Immature natural killer cell (primary cell): Measurements from ENCODE around the gene KIF12. TPM values are rescaled to one million over a fixed set of nuclear protein-coding genes. Genes with fewer than 3 reads are reported as not detected.

ENCODE experiments used
- DNase-seq, 3 donors: peaks; one replicate each; pipeline ENCODE4 v3.0.0; 2022; ENCODE audit warnings: mixed read lengths in 1 of 3
- H3K27ac Mint-ChIP-seq, 6 donors: one replicate each; pipeline ENCODE4 v1.8.0; 2020; ENCODE audit warnings: mixed read lengths in 6 of 6, mild to moderate bottlenecking in 5 of 6, inconsistent platforms in 4 of 6, moderate library complexity in 3 of 6
- H3K27me3 Mint-ChIP-seq, 3 donors: one replicate each; pipeline ENCODE4 v1.8.0; 2020 to 2021; ENCODE audit warnings: low read depth in 3 of 3, mild to moderate bottlenecking in 3 of 3, mixed read lengths in 3 of 3, moderate library complexity in 3 of 3, inconsistent platforms in 1 of 3
- H3K36me3 Mint-ChIP-seq, 3 donors: one replicate each; pipeline ENCODE4 v1.8.0; 2020; ENCODE audit warnings: mixed read lengths in 3 of 3, inconsistent platforms in 2 of 3, mild to moderate bottlenecking in 2 of 3
- H3K4me1 Mint-ChIP-seq, 2 donors: one replicate each; pipeline ENCODE4 v1.8.0; 2020; ENCODE audit warnings: inconsistent platforms in 2 of 2, mild to moderate bottlenecking in 2 of 2, mixed read lengths in 2 of 2, moderate library complexity in 1 of 2
- H3K4me3 Mint-ChIP-seq, 5 donors: one replicate each; pipeline ENCODE4 v1.8.0; 2020; ENCODE audit warnings: mild to moderate bottlenecking in 5 of 5, mixed read lengths in 5 of 5, inconsistent platforms in 3 of 5, moderate library complexity in 3 of 5
- H3K9me3 Mint-ChIP-seq, 6 donors: one replicate each; pipeline ENCODE4 v1.8.0; 2020; ENCODE audit warnings: mild to moderate bottlenecking in 6 of 6, mixed read lengths in 6 of 6, inconsistent platforms in 4 of 6, moderate library complexity in 3 of 6
- polyA plus RNA-seq, 3 donors: library from polyadenylated mRNA; unstranded; fragments of 300-500 nt; fragmentation: Illumina TruSeq; gene quantifications; one replicate each; pipeline ENCODE4 v1.2.3, GENCODE V29; 2021

The KIF12 gene
- polyA plus RNA-seq, 3 donors from 2014 or later: not detected

DNA sequence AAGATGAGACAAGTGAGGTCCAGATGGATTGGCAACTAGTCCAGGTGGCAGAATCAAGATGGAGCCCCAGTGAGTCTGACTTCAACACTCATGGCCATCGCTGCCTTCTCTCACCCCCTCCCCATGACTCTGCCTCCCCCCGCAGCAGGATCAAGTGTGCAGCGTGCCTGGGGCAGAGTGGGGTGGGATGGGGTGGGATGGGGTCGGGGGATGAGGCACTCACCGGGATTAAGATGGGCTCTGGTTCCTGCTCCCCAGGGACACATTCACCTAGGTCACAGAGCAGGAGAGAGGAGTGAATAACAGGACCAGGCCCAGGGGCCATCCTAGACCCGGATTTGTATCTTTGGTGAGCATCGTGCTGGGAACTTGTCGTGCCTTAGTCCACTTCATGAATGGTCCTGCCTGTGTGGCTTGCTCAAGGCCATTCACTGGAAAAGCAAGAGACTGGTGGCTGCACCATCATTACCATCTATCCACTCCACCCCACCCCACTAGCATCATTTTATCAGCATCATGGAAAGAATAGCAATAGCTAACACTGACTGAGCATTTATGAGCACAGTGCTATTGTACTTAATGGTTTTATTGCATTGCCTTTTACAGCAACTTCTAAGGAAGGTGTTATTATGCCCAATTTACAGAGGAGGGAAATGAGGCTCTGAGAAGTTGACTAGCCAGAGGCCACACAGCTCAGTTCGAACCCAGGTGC, 29.5 kb downstream of the KIF12 start:
- Mint-ChIP-seq H3K4me3 (no peak overlapping the region), H3K27me3 (peaks cover 2 to 12% (median 3%) of the 10 kb centered on the region in 3 donors), H3K36me3 (no peaks in the 10 kb centered on the region), H3K27ac (no peak overlapping the region), H3K9me3 (no peaks in the 10 kb centered on the region), H3K4me1 (no peaks in the 10 kb centered on the region)
- DNase-seq: no peak

DNA sequence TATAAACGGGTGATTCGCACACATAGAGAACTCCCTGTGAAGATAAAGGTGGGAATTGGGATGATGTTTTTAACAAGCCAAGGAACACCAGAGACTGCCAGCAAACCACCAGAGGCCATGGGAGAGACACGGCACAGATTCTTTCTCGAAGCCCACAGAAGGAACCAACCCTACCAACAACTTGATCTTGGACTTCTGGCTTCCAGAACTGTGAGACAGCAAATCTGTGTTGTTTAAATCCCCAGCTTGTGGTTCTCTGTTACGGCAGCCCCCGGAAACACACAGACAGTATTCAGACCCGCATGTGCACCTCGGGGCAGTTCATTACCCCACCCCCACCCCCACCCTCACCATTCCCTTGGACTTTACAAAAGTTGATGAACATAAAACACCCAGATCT, 33.8 kb downstream of the KIF12 start:
- no peaks in the 10 kb centered on the region for H3K36me3 Mint-ChIP-seq
- H3K27ac Mint-ChIP-seq: no peak overlapping the region
- no peaks in the 10 kb centered on the region for H3K4me1 Mint-ChIP-seq
- H3K9me3 Mint-ChIP-seq: no peaks in the 10 kb centered on the region
- H3K4me3 Mint-ChIP-seq: no peak overlapping the region
- DNase-seq: no peak
- peaks cover 2 to 27% (median 5%) of the 10 kb centered on the region in 3 donors for H3K27me3 Mint-ChIP-seq

DNA sequence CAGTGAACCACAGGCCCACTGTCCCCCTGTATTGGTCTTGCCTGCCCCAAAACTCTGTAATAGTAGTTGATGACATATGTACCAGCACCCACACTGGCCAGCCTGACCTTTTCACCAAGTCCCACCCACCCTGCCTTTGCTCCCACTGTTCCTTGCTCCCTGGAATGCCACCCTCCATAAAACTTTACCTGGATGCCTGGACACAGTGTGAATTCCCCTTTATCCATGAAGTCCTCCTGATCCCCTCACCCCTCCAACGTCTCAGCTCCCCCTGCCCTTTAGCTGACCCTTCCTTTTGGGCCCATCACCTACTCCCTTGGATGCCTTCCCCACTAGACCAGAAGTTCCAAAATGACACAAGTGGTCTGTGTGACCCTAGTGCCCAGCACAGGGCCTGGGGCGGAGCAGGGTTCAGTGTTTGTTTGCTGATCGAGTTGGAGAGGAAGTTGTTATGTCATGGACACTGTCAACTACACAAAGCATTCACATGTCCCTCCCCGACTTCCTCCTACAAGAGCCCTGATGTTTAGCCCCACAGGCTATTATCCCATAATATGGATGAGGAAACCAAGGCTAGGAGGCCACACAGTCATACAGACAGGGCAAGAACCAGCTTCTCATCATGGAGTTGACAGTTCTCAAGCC, 37.1 kb downstream of the KIF12 start:
- H3K4me1 Mint-ChIP-seq: no peaks in the 10 kb centered on the region
- no peak for DNase-seq
- no peaks in the 10 kb centered on the region for H3K9me3 Mint-ChIP-seq
- peaks cover 0 to 3% (median 0%) of the 10 kb centered on the region in 3 donors for H3K36me3 Mint-ChIP-seq
- no peak overlapping the region for H3K4me3 Mint-ChIP-seq
- no peak overlapping the region for H3K27ac Mint-ChIP-seq
- peaks cover 3 to 23% (median 5%) of the 10 kb centered on the region in 3 donors for H3K27me3 Mint-ChIP-seq

DNA sequence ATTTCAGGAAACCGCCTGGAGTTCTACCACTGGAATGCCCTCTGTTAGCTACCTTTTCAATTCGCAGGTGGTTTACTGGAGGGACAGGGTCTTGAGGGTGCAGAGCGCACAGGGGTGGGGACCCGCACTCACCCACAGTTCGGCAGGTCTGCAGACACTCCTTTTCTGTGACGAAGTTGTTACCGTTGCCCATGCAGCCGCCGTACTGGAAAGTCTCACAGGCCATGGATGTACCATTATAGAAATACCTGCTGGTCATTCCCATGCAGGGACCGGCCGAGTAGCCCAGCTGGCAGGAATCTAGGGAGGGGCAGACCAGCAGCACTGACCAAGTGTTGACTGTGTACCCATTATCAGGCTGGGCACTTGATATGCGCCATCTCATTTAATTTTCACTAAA, 37.8 kb downstream of the KIF12 start:
- Mint-ChIP-seq H3K27me3 (peaks cover 3 to 22% (median 5%) of the 10 kb centered on the region in 3 donors), H3K36me3 (peaks cover 0 to 4% (median 2%) of the 10 kb centered on the region in 3 donors), H3K27ac (no peak overlapping the region), H3K4me3 (no peak overlapping the region), H3K4me1 (no peaks in the 10 kb centered on the region), H3K9me3 (no peaks in the 10 kb centered on the region)
- no peak for DNase-seq

DNA sequence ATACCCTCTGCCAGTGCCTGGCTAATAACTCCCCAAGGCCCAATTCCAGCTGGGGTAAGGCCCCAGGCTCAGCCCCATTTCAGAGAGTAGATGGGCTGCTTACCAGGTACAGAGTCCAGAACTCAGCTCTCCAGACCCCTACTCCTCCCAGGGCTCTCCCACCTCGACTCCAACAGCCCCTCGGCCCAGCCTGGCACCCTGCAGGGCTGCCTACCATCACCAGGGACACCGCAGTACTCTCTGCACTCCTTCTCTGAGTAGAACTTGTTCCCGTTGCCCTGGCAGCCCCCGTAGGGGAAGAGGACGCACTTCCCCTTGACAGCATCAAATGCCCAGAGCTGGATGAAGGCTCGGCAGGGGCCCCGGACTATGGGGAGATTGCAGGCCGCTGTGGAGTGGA, 38.4 kb downstream of the KIF12 start:
- H3K27ac Mint-ChIP-seq: peak overlapping the region in 1 of 6 donors; percentile 35
- no peaks in the 10 kb centered on the region for H3K4me1 Mint-ChIP-seq
- H3K36me3 Mint-ChIP-seq: peaks cover 0 to 4% (median 3%) of the 10 kb centered on the region in 3 donors
- H3K27me3 Mint-ChIP-seq: peaks cover 3 to 16% (median 3%) of the 10 kb centered on the region in 3 donors
- no peak overlapping the region for H3K4me3 Mint-ChIP-seq
- no peaks in the 10 kb centered on the region for H3K9me3 Mint-ChIP-seq
- no peak for DNase-seq

DNA sequence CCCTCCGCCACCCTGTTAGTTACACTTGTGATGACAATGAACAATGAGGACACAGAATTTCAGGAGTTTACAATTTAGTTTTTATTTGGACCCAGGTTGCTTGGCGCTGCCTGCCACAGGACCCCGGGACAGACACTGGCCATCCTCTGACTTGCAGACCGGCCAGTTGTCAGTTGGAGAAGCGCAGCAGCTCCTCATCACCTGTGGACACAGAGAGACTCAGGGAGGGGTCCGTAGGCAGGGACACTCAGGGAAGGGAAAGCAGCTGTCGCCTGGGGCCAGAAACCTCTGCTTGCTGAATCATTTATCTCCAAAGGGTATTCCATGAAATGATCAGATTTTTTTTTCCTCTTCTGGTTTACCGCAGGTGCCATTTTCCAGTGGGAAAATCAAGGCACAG, 39.0 kb downstream of the KIF12 start:
- Mint-ChIP-seq H3K27ac (no peak overlapping the region), H3K4me1 (no peaks in the 10 kb centered on the region), H3K27me3 (peaks cover 2 to 15% (median 2%) of the 10 kb centered on the region in 3 donors), H3K4me3 (no peak overlapping the region), H3K36me3 (peaks cover 0 to 4% (median 3%) of the 10 kb centered on the region in 3 donors), H3K9me3 (no peaks in the 10 kb centered on the region)
- DNase-seq: no peak

DNA sequence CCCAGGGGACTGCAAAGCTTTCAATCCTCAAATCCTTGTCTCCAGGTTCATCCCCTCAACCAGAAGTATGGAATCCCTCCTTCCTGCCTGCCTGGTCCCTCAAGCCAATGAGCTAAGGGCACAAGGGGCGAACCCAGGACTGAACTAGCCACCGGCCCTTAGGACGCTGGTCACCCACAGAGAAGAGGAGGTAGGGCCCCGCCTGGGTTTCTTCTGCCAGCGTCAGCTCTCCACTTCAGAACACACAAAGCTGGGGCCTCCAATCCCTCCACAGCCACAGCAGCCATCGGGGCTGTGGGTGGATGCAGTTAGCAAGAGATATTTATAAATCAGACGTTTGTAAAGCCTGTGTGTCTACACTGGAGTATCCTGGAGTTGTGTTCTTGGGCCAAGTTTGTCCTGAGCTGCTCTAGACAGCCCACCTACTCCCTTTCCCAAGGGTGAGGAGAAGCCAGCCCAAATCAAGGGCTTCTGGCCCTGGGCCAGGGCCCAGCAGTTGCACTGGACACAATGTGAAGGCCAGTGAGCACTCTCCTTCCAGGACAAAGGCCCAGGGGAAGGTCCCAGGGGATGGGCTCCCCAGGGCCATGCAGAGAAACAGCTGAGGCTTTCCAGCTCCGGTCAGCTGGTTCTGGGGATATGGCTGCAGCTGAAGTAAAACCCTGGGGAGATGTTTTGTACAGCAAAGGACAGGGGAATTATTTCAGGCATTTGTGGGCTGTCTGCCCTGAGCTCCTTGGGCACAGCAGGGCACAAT, 39.9 kb downstream of the KIF12 start:
- no peak for DNase-seq
- peaks cover 1 to 15% (median 2%) of the 10 kb centered on the region in 3 donors for H3K27me3 Mint-ChIP-seq
- H3K4me1 Mint-ChIP-seq: no peaks in the 10 kb centered on the region
- peaks cover 0 to 4% (median 3%) of the 10 kb centered on the region in 3 donors for H3K36me3 Mint-ChIP-seq
- no peaks in the 10 kb centered on the region for H3K9me3 Mint-ChIP-seq
- no peak overlapping the region for H3K27ac Mint-ChIP-seq
- H3K4me3 Mint-ChIP-seq: no peak overlapping the region

DNA sequence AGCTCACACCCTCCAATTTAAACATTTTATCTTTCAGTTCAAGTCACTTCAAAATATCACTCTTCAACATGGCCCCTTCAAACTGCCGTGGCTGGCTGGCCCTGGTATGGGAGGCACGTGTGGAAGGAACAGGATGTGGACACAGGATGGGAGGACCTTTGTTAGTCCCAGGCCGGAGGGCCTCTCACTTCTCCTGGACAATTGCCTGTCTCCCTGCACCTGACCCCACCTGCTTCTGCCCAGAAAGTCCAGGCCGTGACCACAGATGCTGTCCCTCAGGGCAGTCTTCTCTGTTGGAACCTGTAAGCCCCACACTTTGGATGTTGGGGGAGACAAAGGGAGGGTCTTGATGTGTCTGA, 40.4 kb downstream of the KIF12 start:
- Mint-ChIP-seq H3K9me3 (no peaks in the 10 kb centered on the region), H3K36me3 (peaks cover 0 to 4% (median 3%) of the 10 kb centered on the region in 3 donors), H3K4me3 (no peak overlapping the region), H3K4me1 (no peaks in the 10 kb centered on the region), H3K27ac (no peak overlapping the region), H3K27me3 (peaks cover 1 to 10% (median 4%) of the 10 kb centered on the region in 3 donors)
- DNase-seq: no peak

DNA sequence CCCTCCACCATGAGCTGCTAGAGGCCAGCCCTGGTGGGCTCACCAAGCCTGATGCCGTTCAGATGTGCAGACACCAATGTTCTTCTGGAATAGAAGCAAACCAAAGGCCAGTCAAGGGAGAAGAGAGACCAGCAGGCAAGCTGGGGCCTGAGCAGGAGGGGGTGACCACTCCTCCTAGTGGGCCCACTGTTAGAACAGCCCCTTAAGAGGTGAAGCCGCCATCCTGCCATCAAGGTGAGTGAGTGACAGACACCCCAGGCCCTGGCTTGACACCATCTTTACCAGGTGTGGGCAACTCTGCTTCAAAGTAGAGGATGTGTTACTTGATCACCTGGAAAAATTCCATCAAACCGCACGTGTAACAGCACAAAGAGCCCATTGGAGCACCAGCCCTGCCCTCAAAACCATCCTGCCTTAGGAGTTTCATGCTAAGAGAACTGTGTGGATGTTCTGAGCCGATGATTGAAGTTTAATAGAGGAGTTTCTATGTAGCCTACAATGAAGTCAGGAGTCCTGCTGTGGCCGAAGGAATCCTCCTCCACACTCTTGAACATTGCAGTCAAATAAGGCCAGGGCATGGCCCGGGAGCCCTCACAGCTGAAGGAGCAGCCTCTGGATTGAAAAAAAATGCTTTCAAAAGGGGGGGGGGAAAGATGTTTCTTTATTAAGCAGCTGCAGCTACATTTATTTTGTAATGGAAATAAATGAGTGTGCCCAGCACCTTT, 41.8 kb downstream of the KIF12 start:
- Mint-ChIP-seq H3K4me1 (no peaks in the 10 kb centered on the region), H3K9me3 (no peaks in the 10 kb centered on the region), H3K4me3 (no peak overlapping the region), H3K36me3 (peaks cover 0 to 8% (median 4%) of the 10 kb centered on the region in 3 donors), H3K27ac (peak overlapping the region in 1 of 6 donors; percentile 36), H3K27me3 (peaks cover 1 to 3% (median 2%) of the 10 kb centered on the region in 3 donors)
- DNase-seq: no peak

DNA sequence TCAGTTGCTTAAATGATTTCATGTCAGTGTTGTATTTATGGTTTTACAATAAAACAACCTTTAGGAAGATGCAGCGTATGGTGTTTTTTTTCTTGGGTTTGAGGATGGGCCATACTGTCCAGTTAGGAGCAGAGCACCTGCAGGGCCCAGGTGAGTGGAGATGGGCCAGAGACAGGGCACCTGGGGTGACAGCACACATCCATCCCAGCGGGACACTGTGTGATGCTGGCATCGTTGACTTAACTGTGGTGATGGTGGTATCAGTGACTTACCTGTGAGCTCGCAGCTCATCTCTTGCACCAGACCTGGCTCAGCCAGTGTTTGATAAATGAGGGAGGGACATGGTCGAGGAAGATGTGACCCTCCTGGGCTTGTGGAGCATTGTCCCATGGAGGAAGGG, 42.6 kb downstream of the KIF12 start:
- no peak for DNase-seq
- Mint-ChIP-seq H3K4me3 (no peak overlapping the region), H3K9me3 (no peaks in the 10 kb centered on the region), H3K27ac (no peak overlapping the region), H3K27me3 (peaks cover under 1 to 3% (median 2%) of the 10 kb centered on the region in 3 donors), H3K4me1 (no peaks in the 10 kb centered on the region), H3K36me3 (peaks cover 0 to 14% (median 4%) of the 10 kb centered on the region in 3 donors)

DNA sequence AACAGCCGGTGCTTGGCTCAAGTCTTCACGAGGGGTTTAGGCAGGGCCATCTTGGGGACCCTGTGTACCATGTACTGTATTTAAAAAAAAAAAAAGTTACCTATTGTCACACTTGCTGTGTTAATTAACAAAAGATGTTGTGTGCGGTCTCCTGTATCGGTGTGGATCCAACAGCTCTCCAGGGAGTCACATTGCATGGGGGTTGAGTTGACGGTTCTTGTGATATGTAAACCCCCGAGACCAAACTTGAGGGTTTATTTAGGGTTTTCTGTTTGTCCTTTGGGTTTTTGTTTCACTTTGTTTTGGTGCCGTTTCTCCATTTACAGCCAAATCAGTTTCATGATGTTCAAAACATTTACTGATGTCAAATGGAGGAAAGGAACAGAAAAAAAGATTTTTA, 43.2 kb downstream of the KIF12 start:
- DNase-seq: no peak
- H3K27me3 Mint-ChIP-seq: peaks cover 0 to 3% (median 2%) of the 10 kb centered on the region in 3 donors
- no peaks in the 10 kb centered on the region for H3K4me1 Mint-ChIP-seq
- peaks cover 3 to 18% (median 4%) of the 10 kb centered on the region in 3 donors for H3K36me3 Mint-ChIP-seq
- no peak overlapping the region for H3K4me3 Mint-ChIP-seq
- no peak overlapping the region for H3K27ac Mint-ChIP-seq
- H3K9me3 Mint-ChIP-seq: no peaks in the 10 kb centered on the region

DNA sequence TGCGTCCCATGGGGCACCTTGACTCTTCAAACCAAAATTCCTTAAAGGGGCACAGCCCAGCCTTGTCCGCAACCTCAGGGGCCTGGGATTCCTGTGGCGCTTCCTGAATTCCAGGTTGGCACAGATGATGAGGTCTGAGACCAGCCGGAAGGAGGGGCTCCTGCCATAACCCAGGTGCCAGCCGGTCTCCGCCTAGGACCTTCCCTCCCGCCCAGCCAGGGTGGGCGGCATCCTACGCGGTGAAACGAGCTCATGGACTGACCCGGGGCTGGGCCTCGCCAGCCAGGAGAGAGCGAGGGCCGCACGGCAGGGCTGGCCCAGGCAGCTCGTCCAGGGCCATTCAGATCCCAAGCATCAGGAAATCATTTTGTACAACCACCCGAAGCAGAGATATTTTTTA, 44.0 kb downstream of the KIF12 start:
- H3K36me3 Mint-ChIP-seq: peaks cover 7 to 27% (median 7%) of the 10 kb centered on the region in 3 donors
- H3K27ac Mint-ChIP-seq: no peak overlapping the region
- no peak overlapping the region for H3K4me3 Mint-ChIP-seq
- H3K9me3 Mint-ChIP-seq: no peaks in the 10 kb centered on the region
- peaks cover 0 to 3% (median 2%) of the 10 kb centered on the region in 3 donors for H3K27me3 Mint-ChIP-seq
- no peaks in the 10 kb centered on the region for H3K4me1 Mint-ChIP-seq
- DNase-seq: no peak

DNA sequence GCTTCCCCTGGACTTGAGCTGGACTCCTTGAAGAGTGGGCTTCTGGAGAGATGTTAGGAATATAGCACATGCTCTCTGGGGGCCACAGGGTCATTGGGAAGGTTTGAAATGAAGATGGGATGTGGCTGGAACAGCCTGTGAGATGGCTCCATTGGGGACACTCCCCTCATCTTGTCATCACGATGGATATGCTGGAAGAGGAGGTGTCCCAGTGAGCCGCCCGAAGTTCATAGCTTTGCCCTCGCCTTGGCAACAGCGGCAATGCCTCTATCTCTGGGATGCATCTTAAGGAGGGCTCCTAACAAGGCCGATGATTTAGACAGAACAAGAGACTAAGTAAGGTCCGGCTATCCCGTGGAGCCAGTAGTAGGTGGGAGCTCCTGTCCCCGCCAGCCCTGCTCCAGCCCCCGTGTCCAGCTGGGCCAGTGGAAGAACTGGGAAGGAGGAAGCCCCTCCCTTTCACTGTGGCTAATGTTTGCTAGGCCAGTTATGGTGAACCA, 44.9 kb downstream of the KIF12 start:
- no peak overlapping the region for H3K27ac Mint-ChIP-seq
- H3K36me3 Mint-ChIP-seq: peaks cover 7 to 32% (median 7%) of the 10 kb centered on the region in 3 donors
- no peaks in the 10 kb centered on the region for H3K9me3 Mint-ChIP-seq

More for the DNA sequence above, 44.9 kb downstream of the KIF12 start:
- H3K4me3 Mint-ChIP-seq: no peak overlapping the region
- H3K4me1 Mint-ChIP-seq: no peaks in the 10 kb centered on the region
- DNase-seq: no peak
- peaks cover 0 to 3% (median 2%) of the 10 kb centered on the region in 3 donors for H3K27me3 Mint-ChIP-seq
